Measurements from ENCODE around the gene DPYD. TPM values are rescaled to one million over a fixed set of nuclear protein-coding genes. Genes with fewer than 3 reads are reported as not detected.
"Not testable (repeated sequence)": the region's sequence is repeated elsewhere in the genome, so short reads cannot be mapped to it uniquely, and the experiment has no call there.

DPYD gene
- total RNA-seq, 1 experiment from 2014 or later = 9.1 TPM

- DNase-seq (ENCODE audit: low read depth) = no peak
Measured at GRCh38 chr1:97297611-97298010, 623.2 kb downstream of the DPYD start.

DNA sequence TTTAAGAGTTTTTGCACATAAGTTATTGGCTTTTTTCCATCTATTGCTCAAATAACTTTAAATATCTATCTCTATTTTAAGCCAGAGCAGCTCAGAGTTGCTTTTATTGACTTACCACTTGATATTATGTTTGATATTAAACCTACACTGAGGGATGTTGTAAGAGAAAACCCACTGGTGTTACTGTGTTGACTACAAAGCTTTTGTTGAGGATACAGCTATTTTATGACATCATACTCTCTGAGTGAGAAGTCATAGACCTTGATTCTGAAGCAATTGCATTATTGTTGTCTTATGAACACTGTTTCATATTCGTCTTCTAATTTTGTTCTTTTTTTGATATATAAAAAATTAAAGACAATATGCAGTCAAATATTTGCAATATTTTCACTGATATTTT lies 638.9 kb downstream of the DPYD start:
- no peak for DNase-seq (ENCODE audit: low read depth)

DNA sequence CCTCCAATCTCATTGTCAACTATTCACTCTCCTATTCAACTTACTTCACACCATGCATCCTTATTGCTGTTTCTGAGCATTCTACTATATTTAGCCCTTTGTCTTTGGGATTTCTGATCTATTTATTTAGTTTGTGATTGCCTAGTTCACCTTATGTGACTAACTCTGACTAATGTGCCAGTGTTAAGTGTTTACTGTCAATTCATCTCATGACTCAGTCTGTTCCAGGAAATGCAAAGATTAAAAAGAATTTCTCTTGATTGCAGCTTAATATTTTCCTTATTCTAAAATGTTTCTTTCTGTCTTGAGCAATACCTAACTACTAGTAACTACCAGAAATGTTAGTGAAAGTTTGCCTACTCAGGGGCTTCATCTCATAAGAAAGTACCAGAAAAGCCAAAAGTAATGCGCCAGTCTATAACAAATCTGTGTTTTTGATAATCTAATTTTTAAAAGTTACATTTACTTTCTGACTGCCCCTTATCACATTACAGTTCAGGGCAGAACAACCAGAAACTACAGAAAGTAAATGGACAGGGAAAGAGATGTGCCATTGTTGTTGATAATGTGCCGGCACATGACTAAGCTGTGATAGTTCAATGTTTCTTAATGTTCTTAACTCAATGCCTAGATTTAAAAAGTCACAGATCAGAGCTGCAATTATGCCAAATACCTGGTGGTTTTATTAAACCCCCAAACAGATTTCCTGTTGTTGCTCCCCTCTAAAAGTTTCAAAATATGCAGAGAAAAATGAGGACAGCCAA lies 642.8 kb downstream of the DPYD start:
- peak; percentile 43 for DNase-seq (ENCODE audit: low read depth)

DNA sequence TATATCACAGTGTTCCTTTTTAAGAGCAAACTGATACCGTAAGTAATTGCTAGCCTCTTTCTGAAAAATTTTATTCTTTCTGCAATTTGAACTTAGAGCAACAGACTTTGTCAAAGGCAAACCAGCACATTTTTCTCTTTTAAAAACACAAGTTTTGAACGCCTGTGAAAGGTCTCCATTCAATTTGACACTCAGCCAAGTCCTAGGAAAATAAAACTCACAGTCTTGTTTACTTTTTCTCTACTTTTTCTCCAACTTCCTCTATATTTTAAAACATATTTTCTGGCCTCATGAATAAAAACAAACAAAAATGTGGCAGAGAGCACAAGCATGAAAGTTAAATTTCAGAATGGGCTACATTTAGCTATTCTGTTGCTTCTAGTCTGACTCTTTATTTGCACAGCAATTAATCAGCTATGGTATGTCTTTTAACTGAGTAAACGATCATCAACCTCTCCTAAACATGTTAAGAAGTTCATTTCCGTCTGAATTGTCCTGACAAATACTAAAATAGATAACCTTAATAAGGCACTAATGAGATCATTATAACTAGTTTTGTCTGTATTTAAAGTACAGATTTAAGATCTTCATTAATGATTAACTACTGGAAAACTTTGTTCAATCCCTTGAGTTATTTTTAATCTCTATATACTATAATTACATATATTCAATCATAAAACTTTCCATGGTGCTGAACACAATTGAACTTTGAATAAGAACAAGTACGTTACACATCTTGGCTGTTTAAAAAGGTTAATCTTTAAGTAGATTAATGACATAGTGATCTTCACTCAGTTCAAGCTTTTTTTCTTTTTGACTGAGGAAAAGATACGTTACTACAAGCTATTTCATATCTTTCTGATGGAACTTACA lies 648.7 kb downstream of the DPYD start:
- DNase-seq (ENCODE audit: low read depth) = no peak

DNA sequence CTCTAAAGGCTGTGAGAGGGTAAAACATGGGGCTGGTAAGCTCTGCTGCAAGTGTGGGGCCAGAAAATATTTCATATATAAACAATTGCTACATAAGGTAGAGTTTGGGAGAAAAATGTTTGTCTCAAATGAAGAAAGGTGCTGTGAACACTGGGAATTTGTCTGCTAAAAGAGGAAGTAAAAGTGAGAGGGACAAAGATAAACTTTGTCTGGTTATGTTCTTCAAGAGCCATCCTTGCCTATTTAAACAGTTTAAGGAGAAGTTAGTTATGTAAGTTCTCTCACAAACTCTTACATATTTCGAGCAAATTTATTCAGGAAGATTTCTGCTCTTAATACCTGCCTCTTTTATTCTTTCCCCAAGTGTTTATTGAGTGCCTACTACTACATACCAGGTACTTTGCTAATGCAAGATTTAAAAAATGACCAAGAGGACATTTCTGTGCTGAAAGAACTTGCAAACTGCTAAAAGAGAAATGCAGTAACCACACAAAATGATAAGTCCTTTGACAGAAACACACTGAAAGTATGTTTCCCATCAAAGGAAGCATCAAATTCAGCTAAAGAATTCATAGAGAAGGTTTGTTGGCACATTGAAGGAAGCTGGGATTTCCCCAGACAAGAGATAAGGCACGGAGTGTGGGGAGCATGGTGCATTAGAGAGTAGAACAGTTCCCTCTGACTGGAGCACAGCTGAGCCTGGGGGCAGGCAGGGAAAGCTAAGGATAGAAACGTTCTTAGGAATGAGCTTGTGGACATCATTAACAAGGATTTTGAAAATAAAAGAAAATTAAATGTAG lies 650.1 kb downstream of the DPYD start:
- peak; percentile 78 for DNase-seq (ENCODE audit: low read depth)

DNA sequence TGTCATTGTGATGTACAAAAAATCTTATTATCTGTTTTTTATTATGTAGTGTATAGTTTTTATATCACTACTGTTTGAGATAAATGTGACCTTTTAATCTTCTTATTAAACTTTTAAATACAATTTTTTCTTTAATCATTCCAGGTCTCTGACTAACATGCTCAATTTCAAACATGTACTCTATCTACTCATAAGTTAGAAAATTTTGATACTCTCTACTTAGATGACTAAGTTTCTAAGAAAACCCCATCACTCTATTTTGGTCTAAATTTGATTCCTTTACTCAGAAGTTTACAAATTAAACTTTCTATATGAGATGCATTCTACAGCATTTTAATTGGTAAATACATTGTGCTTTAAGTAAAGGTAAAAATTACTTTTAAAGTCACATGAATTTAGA lies 655.2 kb downstream of the DPYD start:
- DNase-seq (ENCODE audit: low read depth) = no peak

DNA sequence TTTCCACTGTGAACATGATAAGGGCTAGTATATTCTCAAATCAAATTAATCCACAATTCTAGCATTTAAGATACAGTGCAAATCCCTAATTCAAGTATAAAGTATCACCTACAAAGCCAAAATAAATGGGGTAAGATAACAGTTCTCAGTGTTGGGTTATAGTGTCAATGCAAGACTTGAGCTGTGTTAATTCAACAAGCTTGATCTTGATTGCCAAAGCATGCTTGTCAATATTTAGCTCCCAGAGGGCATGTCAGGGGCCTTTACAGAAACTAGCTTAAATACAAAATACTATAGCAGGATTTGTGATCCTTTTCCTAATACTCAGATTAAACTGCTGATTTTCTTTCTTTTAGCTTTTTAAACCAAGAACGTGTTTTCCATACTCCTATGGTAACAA lies 658.0 kb downstream of the DPYD start:
- no peak for DNase-seq (ENCODE audit: low read depth)

GRCh38 chr1:97258597-97258996 lies 662.2 kb downstream of the DPYD start:
- no peak for DNase-seq (ENCODE audit: low read depth)

DNA sequence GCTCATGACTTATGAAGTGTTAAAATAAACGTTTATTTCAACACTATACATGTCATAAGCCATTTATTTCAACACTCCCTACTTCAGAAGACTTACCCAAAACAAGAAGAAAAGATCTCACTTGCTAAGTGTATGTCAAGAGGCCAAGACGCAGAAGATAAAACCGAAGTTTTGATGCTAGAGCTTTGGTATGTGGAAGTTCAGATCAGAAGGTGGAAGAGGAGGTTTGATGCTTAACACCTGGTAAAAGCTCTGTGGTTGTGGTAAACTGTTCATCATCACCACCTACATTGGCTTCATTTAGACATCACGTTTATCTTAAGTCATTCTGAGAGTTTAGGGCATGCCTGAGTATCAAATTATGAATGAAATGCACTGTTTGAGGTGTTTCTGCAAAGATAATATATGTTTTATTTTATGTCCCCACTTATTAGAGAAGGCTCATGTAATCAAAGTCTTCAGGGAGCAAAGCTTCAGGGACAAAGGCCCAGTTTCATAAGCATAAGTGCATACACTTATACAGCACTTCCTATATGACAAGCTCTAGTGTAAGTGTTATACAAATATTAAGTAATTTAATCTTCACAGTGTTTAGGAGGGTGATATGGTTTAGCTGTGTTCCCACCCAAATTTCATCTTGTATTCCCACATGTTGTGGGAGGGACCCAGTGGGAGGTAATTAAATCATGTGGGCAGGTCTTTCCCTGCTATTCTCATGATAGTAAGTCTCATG lies 665.9 kb downstream of the DPYD start:
- DNase-seq (ENCODE audit: low read depth) = no peak

DNA sequence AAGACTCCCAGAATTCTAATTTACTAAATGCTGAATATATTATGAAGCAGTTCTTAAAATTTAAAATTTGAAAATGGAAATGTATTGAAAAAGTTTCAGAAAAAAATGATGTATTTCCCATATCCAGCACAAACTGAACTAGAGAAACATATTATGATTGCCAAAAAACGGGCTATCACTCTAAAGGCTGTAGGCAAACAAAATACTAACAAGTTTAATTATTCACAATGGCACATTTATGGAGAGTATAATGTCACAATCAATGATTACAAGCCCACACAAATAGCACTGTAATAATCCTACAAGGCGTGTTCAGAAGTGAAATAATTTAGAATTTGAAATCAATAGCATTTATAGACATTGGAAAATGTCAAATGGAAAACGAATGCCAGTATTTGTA lies 667.9 kb downstream of the DPYD start:
- DNase-seq (ENCODE audit: low read depth) = no peak

DNA sequence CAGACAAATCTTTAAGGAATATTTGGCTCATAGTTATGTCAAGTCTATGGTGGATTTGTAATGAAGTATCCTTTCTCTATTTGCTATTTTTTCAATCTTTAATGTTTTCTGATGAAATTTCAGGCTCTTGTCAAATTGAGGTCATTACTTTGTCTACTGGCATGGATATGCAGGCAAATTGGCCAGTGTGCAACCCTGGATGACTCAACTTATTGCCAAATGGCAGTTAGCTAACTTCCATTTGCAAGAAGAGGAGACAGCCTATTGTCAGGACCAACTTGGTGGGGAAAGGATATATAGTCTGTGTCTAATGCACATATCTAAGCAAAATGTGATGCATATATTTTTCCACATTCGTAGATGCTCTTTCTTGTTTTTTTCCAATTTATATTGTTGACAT lies 668.8 kb downstream of the DPYD start:
- peak; percentile 30 for DNase-seq (ENCODE audit: low read depth)

DNA sequence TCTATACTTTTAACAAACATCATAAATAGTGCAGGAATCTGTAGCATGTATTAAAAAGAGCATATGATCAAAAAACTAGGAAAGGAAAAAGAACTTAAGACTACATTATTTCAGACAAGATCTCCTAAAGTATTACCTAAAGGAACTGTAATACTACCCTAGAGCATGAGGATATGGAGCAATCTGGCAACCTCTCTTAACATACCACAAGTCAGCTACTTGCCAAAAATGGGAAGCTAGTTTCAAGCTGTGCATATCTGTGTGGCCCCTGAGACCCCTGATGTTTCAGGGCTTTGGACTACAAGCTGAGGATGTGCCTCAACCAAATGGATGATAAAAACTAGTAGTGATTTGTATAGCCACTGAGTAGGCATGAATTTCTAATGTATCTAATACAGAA lies 673.6 kb downstream of the DPYD start:
- no peak for DNase-seq (ENCODE audit: low read depth)

DNA sequence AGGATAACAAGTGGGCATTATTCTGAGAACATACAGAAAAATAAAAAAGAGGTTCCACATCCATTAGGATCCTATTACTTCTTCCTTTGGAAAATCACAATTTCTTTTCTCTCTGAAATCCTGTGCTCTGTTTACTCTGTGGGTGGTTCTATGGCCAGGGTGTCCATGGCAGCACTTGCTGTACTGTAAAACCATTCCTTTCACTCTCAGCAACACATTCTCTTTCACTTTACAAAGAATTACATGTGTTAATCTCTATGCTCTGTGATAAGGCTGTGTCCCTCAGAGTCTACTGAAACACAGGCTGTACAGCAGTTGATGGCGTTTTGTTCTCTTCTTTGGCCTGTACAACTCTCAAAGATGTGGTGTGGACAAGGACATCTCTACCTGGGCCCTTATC lies 675.2 kb downstream of the DPYD start:
- no peak for DNase-seq (ENCODE audit: low read depth)

DNA sequence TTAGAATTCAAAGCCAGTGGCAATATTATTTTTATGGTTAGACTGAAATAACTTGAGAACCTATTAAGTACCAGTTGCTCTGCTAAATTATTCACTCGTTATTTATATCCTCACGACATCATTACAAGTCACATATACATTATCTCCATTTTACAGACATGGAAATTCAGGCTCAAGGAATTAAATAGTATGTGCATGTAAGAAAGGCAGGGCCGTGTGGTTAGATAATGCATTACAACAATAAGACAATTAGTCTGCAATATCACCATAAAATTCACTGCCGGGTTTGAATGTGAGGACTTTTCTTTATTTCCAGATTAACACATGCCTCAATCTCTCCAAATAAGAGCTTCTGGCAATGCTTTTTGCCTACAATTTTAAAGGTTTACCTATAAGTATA lies 675.8 kb downstream of the DPYD start:
- no peak for DNase-seq (ENCODE audit: low read depth)

GRCh38 chr1:97243973-97244560 lies 676.8 kb downstream of the DPYD start:
- peak; percentile 25 for DNase-seq (ENCODE audit: low read depth)

DNA sequence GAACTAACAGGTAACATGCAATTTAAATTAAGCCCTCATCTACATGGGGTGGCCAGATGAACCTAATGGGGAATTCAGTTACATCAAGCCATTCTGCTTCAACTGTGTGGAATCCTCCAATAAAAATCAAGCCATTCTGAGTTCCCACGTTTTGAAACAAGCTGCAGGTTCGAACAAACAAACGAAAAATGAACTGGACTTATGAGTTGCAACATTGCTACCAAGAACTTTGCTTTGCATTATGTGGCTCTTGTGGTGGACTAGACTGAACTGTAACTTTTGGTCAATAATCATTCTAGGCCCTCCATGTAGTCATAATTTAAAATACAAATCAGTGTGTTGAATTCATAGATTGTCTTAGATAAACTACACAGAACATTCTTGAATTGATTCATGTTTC lies 682.0 kb downstream of the DPYD start:
- no peak for DNase-seq (ENCODE audit: low read depth)

DNA sequence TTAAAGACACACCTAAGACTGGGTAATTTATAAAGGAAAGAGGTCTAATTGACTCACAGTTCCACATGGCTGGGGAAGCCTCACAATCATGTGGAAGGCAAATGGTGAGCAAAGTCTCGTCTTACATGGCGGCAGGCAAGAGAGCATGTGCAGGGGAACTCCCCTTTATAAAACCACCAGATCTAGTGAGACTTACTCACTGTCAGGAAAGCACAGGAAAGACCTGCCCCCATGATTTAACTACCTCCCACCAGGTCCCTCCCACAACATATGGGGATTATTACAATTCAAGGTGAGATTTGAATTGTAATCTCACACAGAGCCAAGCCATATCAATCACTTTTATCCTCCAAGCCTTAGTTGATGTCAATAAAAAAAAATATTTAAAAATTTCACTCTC lies 689.5 kb downstream of the DPYD start:
- DNase-seq (ENCODE audit: low read depth) = not testable (repeated sequence)

DNA sequence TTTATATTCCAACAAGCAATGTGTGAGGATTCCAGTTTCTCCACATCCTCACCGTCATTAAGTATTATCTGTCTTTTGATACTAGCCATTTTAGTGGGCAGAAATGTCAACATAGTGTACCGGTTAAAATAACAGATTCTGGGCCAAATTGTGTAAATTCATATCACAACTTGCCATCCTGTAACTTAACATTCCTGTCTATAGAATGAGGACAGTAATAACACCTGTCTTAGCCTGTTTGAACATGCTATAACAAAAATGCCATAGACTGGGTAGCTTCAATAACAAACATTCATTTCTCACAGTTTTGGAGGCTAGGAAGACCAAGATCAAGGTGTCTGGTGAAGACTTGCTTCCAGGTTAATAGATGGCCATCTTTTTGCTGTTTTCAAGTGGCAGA lies 708.2 kb downstream of the DPYD start:
- DNase-seq (ENCODE audit: low read depth) = no peak

DNA sequence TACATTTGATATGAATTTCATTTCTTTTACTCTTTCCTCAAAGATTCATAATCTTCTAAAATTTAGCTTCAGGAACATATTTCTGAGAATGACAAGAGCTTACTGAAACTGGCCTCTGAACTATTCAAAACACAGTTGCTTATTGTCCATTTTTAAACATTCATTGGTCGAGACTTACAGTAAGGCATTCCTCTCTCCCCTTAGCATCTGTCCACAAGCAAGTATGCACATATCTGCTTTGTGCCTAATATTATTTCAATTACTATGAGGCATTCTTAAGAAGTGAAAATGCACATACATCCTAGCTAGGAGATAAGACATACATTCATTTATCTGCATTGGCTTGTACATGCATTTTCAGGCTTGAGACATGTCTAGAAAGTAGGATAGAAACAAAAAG lies 710.5 kb downstream of the DPYD start:
- DNase-seq (ENCODE audit: low read depth) = no peak

DNA sequence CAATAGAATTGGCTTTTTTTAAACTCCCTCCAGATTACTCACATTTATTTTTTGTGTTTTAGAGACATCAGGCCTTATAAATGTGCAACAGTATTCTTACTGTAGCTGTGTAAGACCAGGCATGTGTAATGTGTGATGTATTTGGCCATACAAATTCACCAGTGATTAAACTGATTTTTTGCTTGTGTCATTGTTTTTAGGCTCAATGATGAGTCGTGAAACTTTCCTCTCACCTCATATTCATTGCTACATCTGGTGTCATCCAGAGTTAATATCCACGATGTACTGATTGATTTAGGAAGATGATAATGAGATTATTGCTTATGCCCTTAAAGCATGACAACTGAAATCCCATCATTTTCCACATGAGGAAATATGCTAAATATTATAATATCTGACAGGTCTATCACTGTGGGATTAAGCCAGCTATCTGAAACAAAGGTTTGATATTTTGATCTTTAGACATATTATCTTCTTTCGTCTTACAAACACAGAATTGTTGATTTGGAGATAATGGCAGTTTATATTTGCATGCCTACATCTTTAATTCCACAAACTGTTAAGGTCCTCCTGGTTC lies 711.4 kb downstream of the DPYD start:
- no peak for DNase-seq (ENCODE audit: low read depth)

DNA sequence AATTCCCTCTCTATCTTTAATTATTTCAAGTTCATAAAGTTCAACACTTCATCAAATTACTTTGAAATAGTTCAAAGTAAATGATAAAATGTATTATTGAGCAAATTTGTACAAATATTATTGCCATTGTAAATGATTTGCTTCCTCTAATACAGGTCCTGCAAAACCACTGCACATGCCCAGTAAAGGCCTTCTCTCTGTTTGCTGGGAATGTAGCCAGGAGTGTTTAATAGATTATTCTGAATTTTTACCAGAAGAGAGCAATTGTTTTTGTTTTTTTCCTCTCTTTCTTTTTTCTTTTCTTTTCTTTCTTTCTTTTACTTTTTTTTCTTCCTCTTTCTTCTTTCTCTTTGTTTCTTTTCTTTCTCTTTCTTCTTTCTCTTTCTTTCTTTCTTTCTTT lies 713.0 kb downstream of the DPYD start:
- DNase-seq (ENCODE audit: low read depth) = no peak

All from Daoy (cell line).